ENCODE results near the gene RRP1B. TPM values are rescaled to one million over a fixed set of nuclear protein-coding genes. Genes with fewer than 3 reads are reported as not detected.
A peak's percentile ranks its signal among the peaks of the same experiment; 100 is the strongest.

Gene RRP1B
- total and polyA plus RNA-seq, 2 experiments from 2014 or later, result 54.8 to 95.7 TPM

DNA sequence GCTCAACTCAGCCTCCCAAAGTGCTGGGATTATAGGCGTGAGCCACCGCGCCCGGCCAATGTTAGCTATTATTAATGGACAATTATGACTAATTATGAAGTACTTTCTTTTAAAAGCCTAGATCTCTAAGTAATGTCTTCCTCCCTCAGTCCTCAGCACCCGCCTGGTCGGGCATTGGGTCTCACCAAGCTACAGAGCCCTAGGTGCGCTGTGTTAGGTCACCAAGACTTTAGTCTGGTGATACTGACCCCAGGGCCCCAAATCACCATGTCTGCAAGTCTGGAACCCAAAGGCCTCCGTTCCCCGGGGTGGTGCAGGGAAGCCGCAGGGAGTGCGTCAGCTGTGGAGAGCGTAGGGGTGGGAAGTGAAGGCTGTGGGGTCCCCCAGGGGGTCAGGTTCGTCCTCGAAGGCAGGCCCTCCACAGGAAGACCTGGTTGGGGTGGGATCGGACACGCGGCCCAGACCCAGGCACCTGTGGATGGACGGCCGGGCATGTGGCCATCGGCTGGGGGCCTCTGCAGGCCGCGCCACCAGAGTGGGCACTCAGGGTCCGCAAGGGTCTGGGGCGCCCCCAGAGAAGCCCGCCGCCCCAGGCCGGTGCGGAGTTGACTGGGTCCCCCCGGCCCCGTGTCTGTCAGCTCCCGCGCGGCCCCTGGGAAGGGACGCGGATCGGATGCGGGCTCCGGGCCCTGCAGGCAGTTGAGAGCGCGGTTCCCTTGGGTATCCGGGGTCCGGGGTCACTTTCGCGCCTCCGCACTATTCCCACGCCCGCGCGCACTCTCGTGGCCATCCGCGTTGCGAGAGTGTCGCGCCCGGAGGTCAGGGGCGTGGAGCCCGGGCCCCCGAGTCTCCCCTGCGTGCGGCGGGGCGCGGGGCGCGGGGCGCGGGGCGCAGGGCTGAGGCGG, 58.9 kb downstream of the RRP1B start:
- peak; percentile 29 for ATAC-seq
- H4K20me1 ChIP-seq (replicated peaks; ENCODE audit: insufficient read depth), result peaks cover 19% of the 10 kb centered on the region

More for the DNA sequence above, 58.9 kb downstream of the RRP1B start:
- Histone ChIP-seq H3K4me1 (ENCODE audit: insufficient read depth) (peaks cover 8% of the 10 kb centered on the region; the same call in 1 of the 2 replicates), H3K27me3 (ENCODE audit: insufficient read depth) (peaks cover 15% of the 10 kb centered on the region), H3K27ac (ENCODE audit: low read depth) (no peak overlapping the region), H3K4me3 (peak overlapping the region; percentile 86), H3K9me2 (ENCODE audit: insufficient read depth) (no peaks in the 10 kb centered on the region), H2AFZ (peak overlapping the region; percentile 92), H3K4me2 (peak overlapping the region; percentile 92), H3K79me2 (replicated peaks; ENCODE audit: insufficient read depth) (peaks cover 32% of the 10 kb centered on the region), H3F3A (replicated peaks; ENCODE audit: low read depth) (no peaks in the 10 kb centered on the region), H3K36me3 (ENCODE audit: insufficient read depth) (no peaks in the 10 kb centered on the region)
- Mint-ChIP-seq H3K27me3 (ENCODE audit: insufficient read depth, low read depth, poor library complexity) (peaks cover 11% of the 10 kb centered on the region), H3K4me3 (peak overlapping the region; percentile 77), H3K27ac (no peak overlapping the region), H3K9me3 (peaks cover 3% of the 10 kb centered on the region; the same call in 1 of the 3 replicates), H3K36me3 (ENCODE audit: low read depth) (no peaks in the 10 kb centered on the region; the same call in 2 of the 3 replicates), H3K4me1 (peaks cover 15% of the 10 kb centered on the region)
- TF ChIP-seq ZNF331 (CRISPR knock-in tag; IDR thresholded peaks at IDR 0.05; ENCODE audit: low read depth) (no peak), CTCF (conservative IDR thresholded peaks at IDR 0.05; ENCODE audit: low read depth in 2 of 2) (no peak), ETS1 (IDR thresholded peaks at IDR 0.05) (no peak), NANOG (IDR thresholded peaks at IDR 0.05; ENCODE audit: borderline replicate concordance) (no peak), EZH2 (IDR thresholded peaks at IDR 0.05; ENCODE audit: low read depth, unreplicated experiment) (no peak), CREB1 (CRISPR knock-in tag; IDR thresholded peaks at IDR 0.05; ENCODE audit: low read depth) (no peak), EZH2phosphoT487 (IDR thresholded peaks at IDR 0.05; ENCODE audit: unreplicated experiment) (no peak), STAT1 (IDR thresholded peaks at IDR 0.05; ENCODE audit: unreplicated experiment) (no peak), POLR2AphosphoS5 (IDR thresholded peaks at IDR 0.05; ENCODE audit: low read depth) (no peak), JUNB (IDR thresholded peaks at IDR 0.05; ENCODE audit: unreplicated experiment) (no peak), ZNF114 (CRISPR knock-in tag; IDR thresholded peaks at IDR 0.05) (no peak)
- TF ChIP-seq, protein P1, sequence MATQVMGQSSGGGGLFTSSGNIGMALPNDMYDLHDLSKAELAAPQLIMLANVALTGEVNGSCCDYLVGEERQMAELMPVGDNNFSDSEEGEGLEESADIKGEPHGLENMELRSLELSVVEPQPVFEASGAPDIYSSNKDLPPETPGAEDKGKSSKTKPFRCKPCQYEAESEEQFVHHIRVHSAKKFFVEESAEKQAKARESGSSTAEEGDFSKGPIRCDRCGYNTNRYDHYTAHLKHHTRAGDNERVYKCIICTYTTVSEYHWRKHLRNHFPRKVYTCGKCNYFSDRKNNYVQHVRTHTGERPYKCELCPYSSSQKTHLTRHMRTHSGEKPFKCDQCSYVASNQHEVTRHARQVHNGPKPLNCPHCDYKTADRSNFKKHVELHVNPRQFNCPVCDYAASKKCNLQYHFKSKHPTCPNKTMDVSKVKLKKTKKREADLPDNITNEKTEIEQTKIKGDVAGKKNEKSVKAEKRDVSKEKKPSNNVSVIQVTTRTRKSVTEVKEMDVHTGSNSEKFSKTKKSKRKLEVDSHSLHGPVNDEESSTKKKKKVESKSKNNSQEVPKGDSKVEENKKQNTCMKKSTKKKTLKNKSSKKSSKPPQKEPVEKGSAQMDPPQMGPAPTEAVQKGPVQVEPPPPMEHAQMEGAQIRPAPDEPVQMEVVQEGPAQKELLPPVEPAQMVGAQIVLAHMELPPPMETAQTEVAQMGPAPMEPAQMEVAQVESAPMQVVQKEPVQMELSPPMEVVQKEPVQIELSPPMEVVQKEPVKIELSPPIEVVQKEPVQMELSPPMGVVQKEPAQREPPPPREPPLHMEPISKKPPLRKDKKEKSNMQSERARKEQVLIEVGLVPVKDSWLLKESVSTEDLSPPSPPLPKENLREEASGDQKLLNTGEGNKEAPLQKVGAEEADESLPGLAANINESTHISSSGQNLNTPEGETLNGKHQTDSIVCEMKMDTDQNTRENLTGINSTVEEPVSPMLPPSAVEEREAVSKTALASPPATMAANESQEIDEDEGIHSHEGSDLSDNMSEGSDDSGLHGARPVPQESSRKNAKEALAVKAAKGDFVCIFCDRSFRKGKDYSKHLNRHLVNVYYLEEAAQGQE (IDR thresholded peaks at IDR 0.05; ENCODE audit: unreplicated experiment), result no peak
- TF ChIP-seq, protein P2, sequence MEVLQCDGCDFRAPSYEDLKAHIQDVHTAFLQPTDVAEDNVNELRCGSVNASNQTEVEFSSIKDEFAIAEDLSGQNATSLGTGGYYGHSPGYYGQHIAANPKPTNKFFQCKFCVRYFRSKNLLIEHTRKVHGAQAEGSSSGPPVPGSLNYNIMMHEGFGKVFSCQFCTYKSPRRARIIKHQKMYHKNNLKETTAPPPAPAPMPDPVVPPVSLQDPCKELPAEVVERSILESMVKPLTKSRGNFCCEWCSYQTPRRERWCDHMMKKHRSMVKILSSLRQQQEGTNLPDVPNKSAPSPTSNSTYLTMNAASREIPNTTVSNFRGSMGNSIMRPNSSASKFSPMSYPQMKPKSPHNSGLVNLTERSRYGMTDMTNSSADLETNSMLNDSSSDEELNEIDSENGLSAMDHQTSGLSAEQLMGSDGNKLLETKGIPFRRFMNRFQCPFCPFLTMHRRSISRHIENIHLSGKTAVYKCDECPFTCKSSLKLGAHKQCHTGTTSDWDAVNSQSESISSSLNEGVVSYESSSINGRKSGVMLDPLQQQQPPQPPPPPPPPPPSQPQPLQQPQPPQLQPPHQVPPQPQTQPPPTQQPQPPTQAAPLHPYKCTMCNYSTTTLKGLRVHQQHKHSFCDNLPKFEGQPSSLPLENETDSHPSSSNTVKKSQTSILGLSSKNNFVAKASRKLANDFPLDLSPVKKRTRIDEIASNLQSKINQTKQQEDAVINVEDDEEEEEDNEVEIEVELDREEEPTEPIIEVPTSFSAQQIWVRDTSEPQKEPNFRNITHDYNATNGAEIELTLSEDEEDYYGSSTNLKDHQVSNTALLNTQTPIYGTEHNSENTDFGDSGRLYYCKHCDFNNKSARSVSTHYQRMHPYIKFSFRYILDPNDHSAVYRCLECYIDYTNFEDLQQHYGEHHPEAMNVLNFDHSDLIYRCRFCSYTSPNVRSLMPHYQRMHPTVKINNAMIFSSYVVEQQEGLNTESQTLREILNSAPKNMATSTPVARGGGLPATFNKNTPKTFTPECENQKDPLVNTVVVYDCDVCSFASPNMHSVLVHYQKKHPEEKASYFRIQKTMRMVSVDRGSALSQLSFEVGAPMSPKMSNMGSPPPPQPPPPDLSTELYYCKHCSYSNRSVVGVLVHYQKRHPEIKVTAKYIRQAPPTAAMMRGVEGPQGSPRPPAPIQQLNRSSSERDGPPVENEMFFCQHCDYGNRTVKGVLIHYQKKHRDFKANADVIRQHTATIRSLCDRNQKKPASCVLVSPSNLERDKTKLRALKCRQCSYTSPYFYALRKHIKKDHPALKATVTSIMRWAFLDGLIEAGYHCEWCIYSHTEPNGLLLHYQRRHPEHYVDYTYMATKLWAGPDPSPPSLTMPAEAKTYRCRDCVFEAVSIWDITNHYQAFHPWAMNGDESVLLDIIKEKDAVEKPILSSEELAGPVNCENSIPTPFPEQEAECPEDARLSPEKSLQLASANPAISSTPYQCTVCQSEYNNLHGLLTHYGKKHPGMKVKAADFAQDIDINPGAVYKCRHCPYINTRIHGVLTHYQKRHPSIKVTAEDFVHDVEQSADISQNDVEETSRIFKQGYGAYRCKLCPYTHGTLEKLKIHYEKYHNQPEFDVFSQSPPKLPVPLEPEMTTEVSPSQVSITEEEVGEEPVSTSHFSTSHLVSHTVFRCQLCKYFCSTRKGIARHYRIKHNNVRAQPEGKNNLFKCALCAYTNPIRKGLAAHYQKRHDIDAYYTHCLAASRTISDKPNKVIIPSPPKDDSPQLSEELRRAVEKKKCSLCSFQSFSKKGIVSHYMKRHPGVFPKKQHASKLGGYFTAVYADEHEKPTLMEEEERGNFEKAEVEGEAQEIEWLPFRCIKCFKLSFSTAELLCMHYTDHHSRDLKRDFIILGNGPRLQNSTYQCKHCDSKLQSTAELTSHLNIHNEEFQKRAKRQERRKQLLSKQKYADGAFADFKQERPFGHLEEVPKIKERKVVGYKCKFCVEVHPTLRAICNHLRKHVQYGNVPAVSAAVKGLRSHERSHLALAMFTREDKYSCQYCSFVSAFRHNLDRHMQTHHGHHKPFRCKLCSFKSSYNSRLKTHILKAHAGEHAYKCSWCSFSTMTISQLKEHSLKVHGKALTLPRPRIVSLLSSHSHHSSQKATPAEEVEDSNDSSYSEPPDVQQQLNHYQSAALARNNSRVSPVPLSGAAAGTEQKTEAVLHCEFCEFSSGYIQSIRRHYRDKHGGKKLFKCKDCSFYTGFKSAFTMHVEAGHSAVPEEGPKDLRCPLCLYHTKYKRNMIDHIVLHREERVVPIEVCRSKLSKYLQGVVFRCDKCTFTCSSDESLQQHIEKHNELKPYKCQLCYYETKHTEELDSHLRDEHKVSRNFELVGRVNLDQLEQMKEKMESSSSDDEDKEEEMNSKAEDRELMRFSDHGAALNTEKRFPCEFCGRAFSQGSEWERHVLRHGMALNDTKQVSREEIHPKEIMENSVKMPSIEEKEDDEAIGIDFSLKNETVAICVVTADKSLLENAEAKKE (CRISPR knock-in tag; IDR thresholded peaks at IDR 0.05), result no peak
- DNase-seq (ENCODE audit: low spot score), result peak; percentile 50

Measured in GM23338 (cell line).